Fibroblast of skin of right quadriceps (primary cell): ENCODE results near the gene RBMS3.
"Not testable (repeated sequence)": the region's sequence is repeated elsewhere in the genome, so short reads cannot be mapped to it uniquely, and the experiment has no call there.

Experiments
- DNase-seq: peaks from one replicate; pipeline ENCODE4 v3.0.0-alpha.2; 2013

RBMS3 gene

GRCh38 chr3:30050116-30050515 lies 769.2 kb downstream of the RBMS3 start:
- not testable (repeated sequence) for DNase-seq

DNA sequence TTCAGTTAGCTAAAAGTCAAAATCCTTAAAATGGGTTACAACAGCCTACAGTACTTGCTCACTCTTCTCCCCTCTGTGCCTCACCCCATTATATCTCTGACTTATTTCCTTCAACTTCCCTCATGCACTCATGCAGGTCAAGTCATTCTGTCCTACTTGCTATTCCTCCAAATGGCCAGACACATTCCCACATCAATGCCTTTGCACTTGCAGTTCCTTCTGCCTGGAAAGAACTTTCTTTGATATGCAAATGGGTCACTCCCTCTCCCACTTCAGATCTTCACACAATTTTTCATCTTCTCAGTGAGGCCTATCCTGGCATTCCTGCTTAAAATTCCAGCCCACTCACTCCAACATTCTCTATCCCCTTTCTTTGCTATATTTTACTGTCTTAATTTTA lies 778.4 kb downstream of the RBMS3 start:
- DNase-seq, result no peak
